ENCODE measurements around the gene IL17RA.

IL17RA gene

DNA sequence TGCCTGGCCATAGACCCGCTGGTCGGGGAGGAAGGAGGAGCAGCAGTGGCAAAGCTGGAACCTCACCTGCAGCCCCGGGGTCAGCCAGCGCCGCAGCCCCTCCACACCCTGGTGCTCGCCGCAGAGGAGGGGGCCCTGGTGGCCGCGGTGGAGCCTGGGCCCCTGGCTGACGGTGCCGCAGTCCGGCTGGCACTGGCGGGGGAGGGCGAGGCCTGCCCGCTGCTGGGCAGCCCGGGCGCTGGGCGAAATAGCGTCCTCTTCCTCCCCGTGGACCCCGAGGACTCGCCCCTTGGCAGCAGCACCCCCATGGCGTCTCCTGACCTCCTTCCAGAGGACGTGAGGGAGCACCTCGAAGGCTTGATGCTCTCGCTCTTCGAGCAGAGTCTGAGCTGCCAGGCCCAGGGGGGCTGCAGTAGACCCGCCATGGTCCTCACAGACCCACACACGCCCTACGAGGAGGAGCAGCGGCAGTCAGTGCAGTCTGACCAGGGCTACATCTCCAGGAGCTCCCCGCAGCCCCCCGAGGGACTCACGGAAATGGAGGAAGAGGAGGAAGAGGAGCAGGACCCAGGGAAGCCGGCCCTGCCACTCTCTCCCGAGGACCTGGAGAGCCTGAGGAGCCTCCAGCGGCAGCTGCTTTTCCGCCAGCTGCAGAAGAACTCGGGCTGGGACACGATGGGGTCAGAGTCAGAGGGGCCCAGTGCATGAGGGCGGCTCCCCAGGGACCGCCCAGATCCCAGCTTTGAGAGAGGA is 24.5 kb downstream of the IL17RA start:
- TF ChIP-seq POLR2AphosphoS5 (IDR thresholded peaks at IDR 0.05; ENCODE audit: low read depth, low read length): no peak
- TF ChIP-seq, protein P1, sequence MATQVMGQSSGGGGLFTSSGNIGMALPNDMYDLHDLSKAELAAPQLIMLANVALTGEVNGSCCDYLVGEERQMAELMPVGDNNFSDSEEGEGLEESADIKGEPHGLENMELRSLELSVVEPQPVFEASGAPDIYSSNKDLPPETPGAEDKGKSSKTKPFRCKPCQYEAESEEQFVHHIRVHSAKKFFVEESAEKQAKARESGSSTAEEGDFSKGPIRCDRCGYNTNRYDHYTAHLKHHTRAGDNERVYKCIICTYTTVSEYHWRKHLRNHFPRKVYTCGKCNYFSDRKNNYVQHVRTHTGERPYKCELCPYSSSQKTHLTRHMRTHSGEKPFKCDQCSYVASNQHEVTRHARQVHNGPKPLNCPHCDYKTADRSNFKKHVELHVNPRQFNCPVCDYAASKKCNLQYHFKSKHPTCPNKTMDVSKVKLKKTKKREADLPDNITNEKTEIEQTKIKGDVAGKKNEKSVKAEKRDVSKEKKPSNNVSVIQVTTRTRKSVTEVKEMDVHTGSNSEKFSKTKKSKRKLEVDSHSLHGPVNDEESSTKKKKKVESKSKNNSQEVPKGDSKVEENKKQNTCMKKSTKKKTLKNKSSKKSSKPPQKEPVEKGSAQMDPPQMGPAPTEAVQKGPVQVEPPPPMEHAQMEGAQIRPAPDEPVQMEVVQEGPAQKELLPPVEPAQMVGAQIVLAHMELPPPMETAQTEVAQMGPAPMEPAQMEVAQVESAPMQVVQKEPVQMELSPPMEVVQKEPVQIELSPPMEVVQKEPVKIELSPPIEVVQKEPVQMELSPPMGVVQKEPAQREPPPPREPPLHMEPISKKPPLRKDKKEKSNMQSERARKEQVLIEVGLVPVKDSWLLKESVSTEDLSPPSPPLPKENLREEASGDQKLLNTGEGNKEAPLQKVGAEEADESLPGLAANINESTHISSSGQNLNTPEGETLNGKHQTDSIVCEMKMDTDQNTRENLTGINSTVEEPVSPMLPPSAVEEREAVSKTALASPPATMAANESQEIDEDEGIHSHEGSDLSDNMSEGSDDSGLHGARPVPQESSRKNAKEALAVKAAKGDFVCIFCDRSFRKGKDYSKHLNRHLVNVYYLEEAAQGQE (IDR thresholded peaks at IDR 0.05; ENCODE audit: insufficient read depth in 1 of 2, low read depth in 2 of 2, low read length in 2 of 2): no peak
- no peak for TF ChIP-seq TAF1 (IDR thresholded peaks at IDR 0.05; ENCODE audit: borderline replicate concordance, insufficient read depth, low read length)
- TF ChIP-seq FOXP2 (optimal IDR thresholded peaks at IDR 0.05; ENCODE audit: borderline replicate concordance, extremely low read depth, extremely low read length, insufficient read depth): no peak
- no peak for TF ChIP-seq SIN3A (IDR thresholded peaks at IDR 0.05; ENCODE audit: borderline replicate concordance, insufficient read depth, low read length)

DNA sequence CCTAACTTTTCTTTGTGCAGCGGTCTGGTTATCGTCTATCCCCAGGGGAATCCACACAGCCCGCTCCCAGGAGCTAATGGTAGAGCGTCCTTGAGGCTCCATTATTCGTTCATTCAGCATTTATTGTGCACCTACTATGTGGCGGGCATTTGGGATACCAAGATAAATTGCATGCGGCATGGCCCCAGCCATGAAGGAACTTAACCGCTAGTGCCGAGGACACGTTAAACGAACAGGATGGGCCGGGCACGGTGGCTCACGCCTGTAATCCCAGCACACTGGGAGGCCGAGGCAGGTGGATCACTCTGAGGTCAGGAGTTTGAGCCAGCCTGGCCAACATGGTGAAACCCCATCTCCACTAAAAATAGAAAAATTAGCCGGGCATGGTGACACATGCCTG is 25.2 kb downstream of the IL17RA start:
- TF ChIP-seq SIN3A (IDR thresholded peaks at IDR 0.05; ENCODE audit: borderline replicate concordance, insufficient read depth, low read length) (no peak), TAF1 (IDR thresholded peaks at IDR 0.05; ENCODE audit: borderline replicate concordance, insufficient read depth, low read length) (no peak), FOXP2 (optimal IDR thresholded peaks at IDR 0.05; ENCODE audit: borderline replicate concordance, extremely low read depth, extremely low read length, insufficient read depth) (no peak), POLR2AphosphoS5 (IDR thresholded peaks at IDR 0.05; ENCODE audit: low read depth, low read length) (no peak)
- TF ChIP-seq, protein P1 (IDR thresholded peaks at IDR 0.05; ENCODE audit: insufficient read depth in 1 of 2, low read depth in 2 of 2, low read length in 2 of 2): no peak

DNA sequence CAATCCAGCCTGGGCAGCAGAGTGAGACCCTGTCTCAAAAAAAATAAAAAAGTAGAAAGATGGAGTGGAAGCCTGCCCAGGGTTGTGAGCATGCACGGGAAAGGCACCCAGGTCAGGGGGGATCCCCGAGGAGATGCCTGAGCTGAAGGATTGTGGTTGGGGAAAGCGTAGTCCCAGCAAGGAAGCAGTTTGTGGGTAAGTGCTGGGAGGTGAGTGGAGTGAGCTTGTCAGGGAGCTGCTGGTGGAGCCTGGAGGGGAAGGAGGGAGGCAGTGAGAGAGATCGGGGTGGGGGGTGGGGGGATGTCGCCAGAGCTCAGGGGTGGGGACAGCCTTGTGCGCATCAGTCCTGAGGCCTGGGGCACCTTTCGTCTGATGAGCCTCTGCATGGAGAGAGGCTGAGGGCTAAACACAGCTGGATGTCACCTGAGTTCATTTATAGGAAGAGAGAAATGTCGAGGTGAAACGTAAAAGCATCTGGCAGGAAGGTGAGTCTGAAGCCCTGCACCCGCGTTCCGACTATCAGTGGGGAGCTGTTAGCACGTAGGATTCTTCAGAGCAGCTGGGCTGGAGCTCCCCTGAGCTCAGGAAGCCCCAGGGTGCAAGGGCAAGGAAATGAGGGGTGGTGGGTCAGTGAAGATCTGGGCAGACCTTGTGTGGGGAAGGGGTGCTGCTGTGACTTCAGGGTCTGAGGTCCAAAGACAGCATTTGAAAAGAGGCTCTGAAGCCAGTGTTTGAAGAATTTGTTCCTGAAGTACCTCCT is 26.2 kb downstream of the IL17RA start:
- TF ChIP-seq SIN3A (IDR thresholded peaks at IDR 0.05; ENCODE audit: borderline replicate concordance, insufficient read depth, low read length) (no peak), POLR2AphosphoS5 (IDR thresholded peaks at IDR 0.05; ENCODE audit: low read depth, low read length) (no peak), FOXP2 (optimal IDR thresholded peaks at IDR 0.05; ENCODE audit: borderline replicate concordance, extremely low read depth, extremely low read length, insufficient read depth) (no peak), TAF1 (IDR thresholded peaks at IDR 0.05; ENCODE audit: borderline replicate concordance, insufficient read depth, low read length) (no peak)
- TF ChIP-seq, protein P1 (IDR thresholded peaks at IDR 0.05; ENCODE audit: insufficient read depth in 1 of 2, low read depth in 2 of 2, low read length in 2 of 2): no peak

DNA sequence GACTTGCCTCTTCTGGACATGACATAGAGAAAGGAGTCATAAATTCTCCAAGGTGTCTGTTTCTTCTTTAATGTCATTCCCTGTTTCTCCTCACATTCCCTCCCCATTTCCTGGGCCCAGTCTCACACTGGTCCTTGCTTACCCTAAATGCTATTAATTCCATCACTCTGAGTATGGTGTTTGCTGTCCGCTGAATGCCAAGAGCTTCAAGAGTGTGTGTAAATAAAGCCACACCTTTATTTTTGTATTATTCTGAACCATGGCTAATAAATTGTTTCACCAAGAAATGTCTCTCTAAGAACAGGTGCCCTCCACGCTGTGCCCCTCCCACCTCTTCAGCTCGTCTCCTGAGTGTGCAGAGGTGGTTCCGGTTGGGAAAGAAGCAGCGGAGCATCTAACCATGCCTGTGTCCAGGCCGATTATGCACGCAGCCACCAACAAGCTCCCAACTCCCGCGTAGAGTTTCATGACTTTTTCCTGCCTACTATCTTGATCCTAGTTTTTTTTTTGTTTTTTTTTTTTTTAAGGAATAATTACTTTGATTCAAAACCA is 27.8 kb downstream of the IL17RA start:
- TF ChIP-seq POLR2AphosphoS5 (IDR thresholded peaks at IDR 0.05; ENCODE audit: low read depth, low read length): no peak
- TF ChIP-seq SIN3A (IDR thresholded peaks at IDR 0.05; ENCODE audit: borderline replicate concordance, insufficient read depth, low read length): no peak
- no peak for TF ChIP-seq TAF1 (IDR thresholded peaks at IDR 0.05; ENCODE audit: borderline replicate concordance, insufficient read depth, low read length)
- TF ChIP-seq, protein P1 (IDR thresholded peaks at IDR 0.05; ENCODE audit: insufficient read depth in 1 of 2, low read depth in 2 of 2, low read length in 2 of 2): no peak
- TF ChIP-seq FOXP2 (optimal IDR thresholded peaks at IDR 0.05; ENCODE audit: borderline replicate concordance, extremely low read depth, extremely low read length, insufficient read depth): no peak
